Ishikawa (cell line): ENCODE data around the gene HLA-A.

Experiments
- CEBPB ChIP-seq: IDR thresholded peaks from 2 replicates; pipeline ENCODE4 v1.6.1; 2012
- CREB1 ChIP-seq: IDR thresholded peaks from 2 replicates; pipeline ENCODE4 v1.6.1; 2012; ENCODE audit warnings: low read depth
- EGR1 ChIP-seq: IDR thresholded peaks from 2 replicates; pipeline ENCODE4 v1.6.1; 2012
- EP300 ChIP-seq: IDR thresholded peaks from 2 replicates; pipeline ENCODE4 v1.6.1; 2012; ENCODE audit warnings: borderline replicate concordance
- FOXM1 ChIP-seq: IDR thresholded peaks from 2 replicates; pipeline ENCODE4 v1.6.1; 2012; ENCODE audit warnings: low read depth, borderline replicate concordance
- NFIC ChIP-seq: IDR thresholded peaks from 2 replicates; pipeline ENCODE4 v1.6.1; 2012
- RAD21 ChIP-seq: IDR thresholded peaks from 2 replicates; pipeline ENCODE4 v1.6.1; 2012; ENCODE audit warnings: low read depth
- TAF1 ChIP-seq: IDR thresholded peaks from 2 replicates; pipeline ENCODE4 v1.6.1; 2012; ENCODE audit warnings: low read depth, mild to moderate bottlenecking
- TCF12 ChIP-seq: IDR thresholded peaks from 2 replicates; pipeline ENCODE4 v1.6.1; 2012; ENCODE audit warnings: low read depth
- TEAD4 ChIP-seq: IDR thresholded peaks from 2 replicates; pipeline ENCODE4 v1.6.1; 2012
- YY1 ChIP-seq: IDR thresholded peaks from 2 replicates; pipeline ENCODE4 v1.6.1; 2012; ENCODE audit warnings: low read depth
- ZBTB7A ChIP-seq: IDR thresholded peaks from 2 replicates; pipeline ENCODE4 v1.6.1; 2012; ENCODE audit warnings: low read depth
- TF ChIP-seq, protein P1 (sequence below): IDR thresholded peaks from 2 replicates; pipeline ENCODE4 v1.6.1; 2012
- TF ChIP-seq, protein P2 (sequence below): IDR thresholded peaks from 2 replicates; pipeline ENCODE4 v1.6.1; 2012; ENCODE audit warnings: low read depth, mild to moderate bottlenecking
- TF ChIP-seq, protein P3 (sequence below): IDR thresholded peaks from 2 replicates; pipeline ENCODE4 v1.6.1; 2012

HLA-A gene

DNA sequence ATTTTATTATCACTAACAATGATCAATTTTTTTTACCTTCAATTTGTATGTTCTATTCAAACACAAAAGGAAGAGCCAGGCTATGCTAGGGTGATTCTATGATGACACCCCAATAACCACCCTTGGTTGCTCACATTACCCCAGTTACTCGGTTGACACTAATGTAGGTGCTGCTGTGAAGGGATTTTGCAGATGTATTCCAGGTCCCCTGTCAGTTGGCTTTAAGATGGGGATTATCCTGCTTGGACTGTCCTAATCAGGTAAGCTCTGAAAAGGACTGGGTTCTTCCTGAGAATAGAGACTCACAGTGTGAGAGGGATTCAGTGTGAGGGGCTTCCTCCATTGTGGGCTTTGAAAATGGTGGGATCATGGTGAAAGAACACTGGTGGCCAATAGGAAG is 11.9 kb downstream of the HLA-A start:
- TF ChIP-seq FOXM1 (no peak), TCF12 (no peak), YY1 (no peak), ZBTB7A (no peak), NFIC (no peak), RAD21 (no peak), CREB1 (no peak), EGR1 (no peak), CEBPB (no peak), EP300 (no peak)
- TF ChIP-seq, protein P1, sequence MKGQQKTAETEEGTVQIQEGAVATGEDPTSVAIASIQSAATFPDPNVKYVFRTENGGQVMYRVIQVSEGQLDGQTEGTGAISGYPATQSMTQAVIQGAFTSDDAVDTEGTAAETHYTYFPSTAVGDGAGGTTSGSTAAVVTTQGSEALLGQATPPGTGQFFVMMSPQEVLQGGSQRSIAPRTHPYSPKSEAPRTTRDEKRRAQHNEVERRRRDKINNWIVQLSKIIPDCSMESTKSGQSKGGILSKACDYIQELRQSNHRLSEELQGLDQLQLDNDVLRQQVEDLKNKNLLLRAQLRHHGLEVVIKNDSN: no peak

DNA sequence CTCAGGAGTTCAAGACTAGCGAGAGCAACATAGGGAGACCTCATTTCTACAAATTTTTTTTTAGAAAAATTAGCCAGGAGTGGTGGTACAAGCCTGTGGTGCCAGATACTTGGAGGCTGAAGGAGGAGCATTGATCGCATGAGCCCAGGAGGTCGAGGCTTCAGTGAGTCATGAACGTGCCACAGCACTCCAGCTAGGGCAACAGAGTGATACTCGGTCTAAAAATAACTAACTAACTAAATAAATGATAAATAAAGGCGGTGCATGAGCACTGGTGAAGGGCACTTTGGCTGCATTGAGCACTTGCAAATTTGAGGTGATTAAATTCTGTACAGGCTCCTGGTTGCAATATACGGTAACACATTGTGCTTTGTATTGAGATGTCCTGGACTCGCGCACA is 13.5 kb downstream of the HLA-A start:
- TF ChIP-seq, protein P1: no peak
- TF ChIP-seq TCF12: no peak
- no peak for TF ChIP-seq TAF1
- no peak for TF ChIP-seq RAD21
- TF ChIP-seq TEAD4: no peak
- TF ChIP-seq YY1: no peak
- no peak for TF ChIP-seq ZBTB7A
- TF ChIP-seq CREB1: no peak
- no peak for TF ChIP-seq NFIC
- TF ChIP-seq EGR1: no peak
- no peak for TF ChIP-seq FOXM1
- TF ChIP-seq, protein P2, sequence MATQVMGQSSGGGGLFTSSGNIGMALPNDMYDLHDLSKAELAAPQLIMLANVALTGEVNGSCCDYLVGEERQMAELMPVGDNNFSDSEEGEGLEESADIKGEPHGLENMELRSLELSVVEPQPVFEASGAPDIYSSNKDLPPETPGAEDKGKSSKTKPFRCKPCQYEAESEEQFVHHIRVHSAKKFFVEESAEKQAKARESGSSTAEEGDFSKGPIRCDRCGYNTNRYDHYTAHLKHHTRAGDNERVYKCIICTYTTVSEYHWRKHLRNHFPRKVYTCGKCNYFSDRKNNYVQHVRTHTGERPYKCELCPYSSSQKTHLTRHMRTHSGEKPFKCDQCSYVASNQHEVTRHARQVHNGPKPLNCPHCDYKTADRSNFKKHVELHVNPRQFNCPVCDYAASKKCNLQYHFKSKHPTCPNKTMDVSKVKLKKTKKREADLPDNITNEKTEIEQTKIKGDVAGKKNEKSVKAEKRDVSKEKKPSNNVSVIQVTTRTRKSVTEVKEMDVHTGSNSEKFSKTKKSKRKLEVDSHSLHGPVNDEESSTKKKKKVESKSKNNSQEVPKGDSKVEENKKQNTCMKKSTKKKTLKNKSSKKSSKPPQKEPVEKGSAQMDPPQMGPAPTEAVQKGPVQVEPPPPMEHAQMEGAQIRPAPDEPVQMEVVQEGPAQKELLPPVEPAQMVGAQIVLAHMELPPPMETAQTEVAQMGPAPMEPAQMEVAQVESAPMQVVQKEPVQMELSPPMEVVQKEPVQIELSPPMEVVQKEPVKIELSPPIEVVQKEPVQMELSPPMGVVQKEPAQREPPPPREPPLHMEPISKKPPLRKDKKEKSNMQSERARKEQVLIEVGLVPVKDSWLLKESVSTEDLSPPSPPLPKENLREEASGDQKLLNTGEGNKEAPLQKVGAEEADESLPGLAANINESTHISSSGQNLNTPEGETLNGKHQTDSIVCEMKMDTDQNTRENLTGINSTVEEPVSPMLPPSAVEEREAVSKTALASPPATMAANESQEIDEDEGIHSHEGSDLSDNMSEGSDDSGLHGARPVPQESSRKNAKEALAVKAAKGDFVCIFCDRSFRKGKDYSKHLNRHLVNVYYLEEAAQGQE: no peak
- no peak for TF ChIP-seq EP300
- TF ChIP-seq, protein P3, sequence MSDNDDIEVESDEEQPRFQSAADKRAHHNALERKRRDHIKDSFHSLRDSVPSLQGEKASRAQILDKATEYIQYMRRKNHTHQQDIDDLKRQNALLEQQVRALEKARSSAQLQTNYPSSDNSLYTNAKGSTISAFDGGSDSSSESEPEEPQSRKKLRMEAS: no peak
- TF ChIP-seq CEBPB: no peak

DNA sequence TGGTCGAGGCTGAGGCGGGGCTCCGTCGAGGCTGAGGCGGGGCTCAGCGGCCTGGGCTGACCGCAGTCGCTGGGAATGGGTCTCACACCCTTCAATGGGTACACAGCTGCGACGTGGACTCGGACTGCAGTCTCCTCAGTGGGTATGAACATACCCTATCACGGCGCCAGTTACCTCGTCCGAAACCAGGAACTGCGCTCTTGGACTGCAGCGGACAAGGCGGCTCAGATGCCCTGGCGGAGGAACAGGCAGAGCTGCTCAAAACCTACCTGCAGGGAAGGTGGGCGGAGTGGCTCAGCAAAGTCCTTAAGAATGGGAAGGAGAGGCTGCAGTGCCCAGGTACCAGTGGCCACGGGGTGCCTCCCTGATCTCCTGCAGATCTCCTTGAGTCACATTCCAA is 14.2 kb downstream of the HLA-A start:
- TF ChIP-seq TCF12 (no peak), YY1 (no peak), TEAD4 (no peak), TAF1 (no peak), FOXM1 (no peak), CEBPB (no peak), RAD21 (no peak), EP300 (no peak)
- TF ChIP-seq, protein P3: no peak
- TF ChIP-seq, protein P2: no peak

DNA sequence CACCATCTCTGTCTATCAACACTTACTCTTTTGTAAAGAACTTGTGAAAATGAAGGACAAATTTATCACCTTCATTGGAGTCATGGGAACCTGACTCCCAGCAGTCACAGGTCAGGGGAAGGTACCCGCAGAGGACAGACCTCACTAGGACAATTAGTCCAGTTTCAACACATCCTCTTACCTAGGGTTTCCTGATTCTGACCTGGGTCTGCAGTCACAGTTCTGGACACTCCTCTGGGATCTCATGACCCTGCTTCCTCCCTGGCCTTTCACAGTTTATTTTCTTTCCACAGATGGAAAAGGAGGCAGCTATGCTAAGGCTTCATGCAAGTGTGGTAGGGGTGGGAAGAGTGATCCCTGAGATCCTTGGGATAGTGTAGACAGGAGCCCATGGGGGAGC is 15.7 kb downstream of the HLA-A start:
- TF ChIP-seq, protein P1: no peak
- no peak for TF ChIP-seq NFIC
- TF ChIP-seq EGR1: no peak
- no peak for TF ChIP-seq TAF1
- no peak for TF ChIP-seq TCF12
- TF ChIP-seq, protein P3: no peak
- no peak for TF ChIP-seq FOXM1
- TF ChIP-seq CREB1: no peak
- TF ChIP-seq EP300: no peak
- TF ChIP-seq ZBTB7A: no peak
- no peak for TF ChIP-seq TEAD4
- no peak for TF ChIP-seq YY1
- TF ChIP-seq RAD21: no peak
- TF ChIP-seq CEBPB: no peak

DNA sequence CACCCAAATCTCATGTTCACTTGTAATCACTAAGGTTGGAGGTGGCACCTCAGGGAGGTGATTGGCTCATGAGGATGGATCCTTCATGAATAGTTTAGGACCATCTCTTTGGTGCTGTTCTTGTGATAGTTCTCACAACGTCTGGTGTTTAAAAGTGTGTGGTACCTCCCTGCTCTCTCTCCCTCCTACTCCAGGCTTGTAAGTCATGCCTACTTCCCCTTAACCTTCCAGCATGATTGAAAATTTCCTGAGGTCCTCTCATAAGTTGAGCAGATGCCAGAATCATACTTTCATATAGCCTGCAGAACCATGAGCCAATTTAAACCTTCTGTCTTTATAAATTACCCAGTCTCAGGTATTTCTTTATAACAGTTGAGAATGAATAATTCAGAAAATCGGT is 16.6 kb downstream of the HLA-A start:
- TF ChIP-seq ZBTB7A (no peak), NFIC (no peak), TCF12 (no peak), EGR1 (no peak), FOXM1 (no peak), TEAD4 (no peak), CEBPB (no peak)
- TF ChIP-seq, protein P3: no peak
- TF ChIP-seq, protein P2: no peak
- TF ChIP-seq, protein P1: no peak
